Raji (cell line): ENCODE results near the gene DOP1B.

Source experiments
- POLR2A ChIP-seq: IDR thresholded peaks from 2 replicates; pipeline ENCODE4 v1.6.1; 2011; ENCODE audit warnings: low read depth, low read length, control low read depth; ENCODE audit not compliant: insufficient read depth

Gene DOP1B

GRCh38 chr21:36165356-36165755, 8.7 kb downstream of the DOP1B start:
- no peak for TF ChIP-seq POLR2A

- TF ChIP-seq POLR2A, result no peak
Measured at GRCh38 chr21:36166705-36167104, 10.1 kb downstream of the DOP1B start.

- no peak for TF ChIP-seq POLR2A
Measured at GRCh38 chr21:36167541-36167940, 10.9 kb downstream of the DOP1B start.

GRCh38 chr21:36169470-36170128, 13.0 kb downstream of the DOP1B start:
- no peak for TF ChIP-seq POLR2A

GRCh38 chr21:36170823-36171222, 14.2 kb downstream of the DOP1B start:
- TF ChIP-seq POLR2A, result no peak

GRCh38 chr21:36171336-36171735, 14.7 kb downstream of the DOP1B start:
- no peak for TF ChIP-seq POLR2A

- TF ChIP-seq POLR2A, result no peak
Measured at GRCh38 chr21:36171741-36172331, 15.2 kb downstream of the DOP1B start.

GRCh38 chr21:36174780-36175179, 18.2 kb downstream of the DOP1B start:
- no peak for TF ChIP-seq POLR2A

- no peak for TF ChIP-seq POLR2A
Measured at GRCh38 chr21:36175771-36176565, 19.3 kb downstream of the DOP1B start.

- no peak for TF ChIP-seq POLR2A
Measured at GRCh38 chr21:36178349-36178748, 21.7 kb downstream of the DOP1B start.

- TF ChIP-seq POLR2A, result no peak
Measured at GRCh38 chr21:36179145-36179544, 22.5 kb downstream of the DOP1B start.

GRCh38 chr21:36180963-36181362, 24.3 kb downstream of the DOP1B start:
- no peak for TF ChIP-seq POLR2A

- no peak for TF ChIP-seq POLR2A
Measured at GRCh38 chr21:36183144-36183795, 26.6 kb downstream of the DOP1B start.

GRCh38 chr21:36184545-36184944, 27.9 kb downstream of the DOP1B start:
- TF ChIP-seq POLR2A, result no peak

- TF ChIP-seq POLR2A, result no peak
Measured at GRCh38 chr21:36185523-36185922, 28.9 kb downstream of the DOP1B start.

- no peak for TF ChIP-seq POLR2A
Measured at GRCh38 chr21:36186081-36186480, 29.5 kb downstream of the DOP1B start.
